K562 (cell line): Measurements from ENCODE around the gene A4GALT. TPM values are rescaled to one million over a fixed set of nuclear protein-coding genes. Genes with fewer than 3 reads are reported as not detected.
A peak's percentile ranks its signal among the peaks of the same experiment; 100 is the strongest.

Experiments used
- ATAC-seq: fragments of 200-7000 bp; cut with Tn5 transposase; 3 replicates; pipeline ENCODE4 v1.9.1; 2020; ENCODE audit warnings: moderate library complexity
- BruUV-seq: library from RNA; stranded (reverse); fragments of 400-500 nt; replicated peaks from 2 replicates; lab custom pipeline; 2021; lab: Mats Ljungman, UMichigan
- CTCF ChIA-PET: fragments of 300-600 bp; formaldehyde crosslinking; extraction: SDS; loops from one replicate; lab custom pipeline; 2021; ENCODE audit warnings: low intra/inter-chr PET ratio; lab: Yijun Ruan, JAX
- POLR2A ChIA-PET: fragments of 300-600, 350-650 bp; sonication (Branson Sonifier 250); formaldehyde crosslinking; extraction: SDS; loops from one replicate; lab custom pipeline; 2021; ENCODE audit warnings: antibody characterized with exemption, inconsistent platforms; lab: Yijun Ruan, JAX
- DNase-seq, 4 experiments: peaks; one replicate each; pipeline versions ENCODE4 v3.0.0 to v3.0.0-alpha.2; 2011 to 2018; ENCODE audit warnings: low spot score in 3 of 4, mixed read lengths in 3 of 4; ENCODE audit errors: extremely low read depth in 1 of 4
- FAIRE-seq: peaks from 2 replicates; lab custom pipeline; 2011; peaks lifted over from hg19 to GRCh38; lab: Jason Lieb, UNC
- H2AFZ ChIP-seq: 2 replicates; pipeline ENCODE4 v1.6.0; 2011; ENCODE audit warnings: low read depth, low read length, control low read depth, inconsistent platforms
- H3K27ac ChIP-seq: fragments of 200-600 bp; 3 replicates; pipeline ENCODE4 v1.8.0; 2011; ENCODE audit warnings: low read depth, mild to moderate bottlenecking, control low read depth, inconsistent platforms, low read length, moderate library complexity, mixed read lengths; ENCODE audit errors: extremely low read depth
- H3K27me3 ChIP-seq, 2 experiments: fragments of 300-600 bp in 1 of 2; 2 replicates in 1 of 2; 3 replicates in 1 of 2; pipeline versions ENCODE4 v1.6.0 to v1.8.0; 2011; ENCODE audit warnings: inconsistent platforms in 2 of 2, low read length in 2 of 2, mild to moderate bottlenecking in 1 of 2, mixed read lengths in 1 of 2, moderate library complexity in 1 of 2; ENCODE audit not compliant: control insufficient read depth in 2 of 2, insufficient read depth in 2 of 2
- H3K36me3 ChIP-seq: fragments of 300-600 bp; 3 replicates; pipeline ENCODE4 v1.8.0; 2011; ENCODE audit warnings: mild to moderate bottlenecking, low read length, inconsistent platforms; ENCODE audit not compliant: control insufficient read depth, insufficient read depth
- H3K4me1 ChIP-seq, 2 experiments: fragments of 200-600 bp in 1 of 2; replicated peaks in 1 of 2; 2 replicates in 1 of 2; 3 replicates in 1 of 2; pipeline versions ENCODE4 v1.5.1 to v1.8.0; 2011; ENCODE audit warnings: inconsistent platforms in 2 of 2, low read length in 2 of 2, mild to moderate bottlenecking in 1 of 2, mixed read lengths in 1 of 2, moderate library complexity in 1 of 2; ENCODE audit not compliant: control insufficient read depth in 2 of 2, insufficient read depth in 2 of 2
- H3K4me2 ChIP-seq: 2 replicates; pipeline ENCODE4 v1.6.1; 2011; ENCODE audit warnings: low read length, control low read depth, inconsistent platforms, mixed read lengths; ENCODE audit not compliant: insufficient read depth
- H3K4me3 ChIP-seq: fragments of 200-600 bp; sonication (generic), shearing (Covaris generic); 2 replicates; pipeline ENCODE4 v1.5.1; 2016; ENCODE audit warnings: control low read depth, inconsistent platforms
- H3K79me2 ChIP-seq: fragments of 200-600 bp; 3 replicates; pipeline ENCODE4 v1.8.0; 2011; ENCODE audit warnings: low read length, inconsistent platforms; ENCODE audit not compliant: control insufficient read depth, insufficient read depth
- H3K9ac ChIP-seq, 2 experiments: 2 replicates each; pipeline versions ENCODE4 v1.6.0 to v1.6.1; 2011; ENCODE audit warnings: low read depth in 2 of 2, low read length in 2 of 2, control low read depth in 1 of 2, inconsistent platforms in 1 of 2, mild to moderate bottlenecking in 1 of 2, mixed read lengths in 1 of 2; ENCODE audit not compliant: insufficient read depth in 1 of 2
- H3K9me1 ChIP-seq: one replicate; pipeline ENCODE4 v1.6.0; 2011; ENCODE audit warnings: inconsistent platforms, mild to moderate bottlenecking, low read length, moderate library complexity; ENCODE audit not compliant: control insufficient read depth, insufficient read depth
- H3K9me3 ChIP-seq: replicated peaks from 2 replicates; pipeline ENCODE4 v1.5.1; 2011; ENCODE audit warnings: low read depth, low read length, inconsistent platforms; ENCODE audit not compliant: control insufficient read depth, insufficient read depth
- H4K20me1 ChIP-seq: replicated peaks from 2 replicates; pipeline ENCODE4 v1.6.1; 2011; ENCODE audit warnings: low read length, inconsistent platforms, mixed read lengths; ENCODE audit not compliant: control insufficient read depth, insufficient read depth
- CBFA2T2 ChIP-seq: fragments of 450-650 bp; conservative IDR thresholded peaks from 2 replicates; pipeline ENCODE4 v1.6.1; 2017; ENCODE audit warnings: mild to moderate bottlenecking
- CBFA2T3 ChIP-seq: fragments of 450-650 bp; IDR thresholded peaks from 2 replicates; pipeline ENCODE4 v1.6.1; 2017
- CCNT2 ChIP-seq: IDR thresholded peaks from 2 replicates; pipeline ENCODE4 v1.6.1; 2011; ENCODE audit warnings: borderline replicate concordance, low read depth, mild to moderate bottlenecking, moderate library complexity, mixed read lengths, low read length; ENCODE audit not compliant: insufficient read length; ENCODE audit errors: extremely low read depth
- DPF2 ChIP-seq: fragments of 450-650 bp; IDR thresholded peaks from 2 replicates; pipeline ENCODE4 v1.6.1; 2016
- EP300 ChIP-seq: IDR thresholded peaks from 2 replicates; pipeline ENCODE4 v1.6.1; 2012; ENCODE audit warnings: low read length, improper control_type of control experiment
- KLF16 ChIP-seq: IDR thresholded peaks from 2 replicates; pipeline ENCODE4 v1.6.1; 2016; ENCODE audit warnings: antibody characterized with exemption
- MYC ChIP-seq, 2 experiments: fragments of 250-450 bp in 1 of 2; sonication (Bioruptor Pico) in 1 of 2; IDR thresholded peaks; 2 replicates each; pipeline versions ENCODE4 v1.5.1 to v1.6.1; 2012 to 2021; ENCODE audit warnings: low read depth in 2 of 2, borderline replicate concordance in 1 of 2, improper control_type of control experiment in 1 of 2, low read length in 1 of 2, mild to moderate bottlenecking in 1 of 2, moderate library complexity in 1 of 2
- SMARCA5 ChIP-seq: fragments of 450-650 bp; IDR thresholded peaks from 2 replicates; pipeline ENCODE4 v1.6.1; 2016
- TCF3 ChIP-seq: sonication (generic); formaldehyde crosslinking; IDR thresholded peaks from 2 replicates; pipeline ENCODE4 v1.4.0; 2020; ENCODE audit warnings: mild to moderate bottlenecking, missing genetic modification reagents
- TEAD4 ChIP-seq, 2 experiments: sonication (generic) in 1 of 2; formaldehyde crosslinking in 1 of 2; IDR thresholded peaks; 2 replicates each; pipeline versions ENCODE4 v1.6.1 to v1.8.0; 2012 to 2022; ENCODE audit warnings: borderline replicate concordance in 1 of 2, inconsistent platforms in 1 of 2, low read length in 1 of 2, mild to moderate bottlenecking in 1 of 2, missing genetic modification reagents in 1 of 2
- ZFX ChIP-seq: sonication (generic); formaldehyde crosslinking; IDR thresholded peaks from 2 replicates; pipeline ENCODE4 v1.8.0; 2022; ENCODE audit warnings: mild to moderate bottlenecking, missing genetic modification reagents, moderate library complexity
- WGBS: fragments of 100-300 bp; shearing (Covaris generic); methylation state at CpG from one replicate; pipeline ENCODE4 v1.1.6; 2016; ENCODE audit warnings: low coverage, mixed read lengths; ENCODE audit not compliant: insufficient coverage; ENCODE audit errors: missing lambda C conversion rate; 5-methylcytosine and 5-hydroxymethylcytosine counted together
- in situ Hi-C: fragments of 300-500 bp; cut with MboI; formaldehyde crosslinking; loops from 4 replicates; pipeline ENCODE4 v1.15.0; 2018; ENCODE audit warnings: inconsistent platforms, mixed read lengths
- intact Hi-C: fragments of 100-400 bp; cut with micrococcal nuclease; formaldehyde crosslinking; loops from 2 replicates; pipeline ENCODE4 v1.14.2; 2022
- polyA plus RNA-seq, 8 experiments: library from polyadenylated mRNA; depleted of rRNA in 4 of 8; stranded (reverse) in 5 of 8; unstranded in 3 of 8; fragments of >200 nt; fragmentation: Nextera tagmentation in 2 of 8; fragmentation: Illumina TruSeq in 1 of 8; extraction: Ambion mirVana in 2 of 8; extraction: Trizol in 1 of 8; gene quantifications; 2 replicates each; pipeline versions ENCODE4 v1.2.1 to v1.2.3, GENCODE V29; 2011 to 2014; ENCODE audit warnings: inconsistent platforms in 1 of 8, missing spikeins in 1 of 8
- total RNA-seq, 7 experiments: library from RNA; depleted of rRNA in 6 of 7; stranded (reverse); fragments of >200 nt in 6 of 7; fragmentation: Illumina TruSeq in 2 of 7; extraction: Trizol in 2 of 7; gene quantifications; 2 replicates each; pipeline versions ENCODE4 v1.2.1 to v1.2.3, GENCODE V29; 2011 to 2021; ENCODE audit warnings: low replicate concordance in 1 of 7
- TF ChIP-seq, protein P1 (sequence below), 2 experiments: fragments of 200-800 bp in 1 of 2; sonication (Bioruptor generic) in 1 of 2; sonication (generic) in 1 of 2; formaldehyde crosslinking in 1 of 2; IDR thresholded peaks in 1 of 2; conservative IDR thresholded peaks in 1 of 2; 2 replicates each; pipeline versions ENCODE4 v1.5.0 to v1.6.1; 2016 to 2020; ENCODE audit warnings: missing compliant biosample characterization in 1 of 2, missing genetic modification characterization in 1 of 2, missing genetic modification reagents in 1 of 2
- TF ChIP-seq, protein P2 (sequence below): sonication (generic); formaldehyde crosslinking; IDR thresholded peaks from 2 replicates; pipeline ENCODE4 v1.8.1; 2023; ENCODE audit warnings: mild to moderate bottlenecking, missing genetic modification reagents, moderate library complexity
- TF ChIP-seq, protein P3 (sequence below): fragments of 200-800 bp; sonication (Bioruptor generic); IDR thresholded peaks from 2 replicates; pipeline ENCODE4 v1.6.1; 2017; ENCODE audit warnings: missing genetic modification characterization, missing compliant biosample characterization

Gene A4GALT
- total and polyA plus RNA-seq, 9 of the 15 experiments (the other 6 are each of a cell fraction or from before 2014, with no cell fraction given) = 0.07 to 0.11 TPM; not detected in 7

DNA sequence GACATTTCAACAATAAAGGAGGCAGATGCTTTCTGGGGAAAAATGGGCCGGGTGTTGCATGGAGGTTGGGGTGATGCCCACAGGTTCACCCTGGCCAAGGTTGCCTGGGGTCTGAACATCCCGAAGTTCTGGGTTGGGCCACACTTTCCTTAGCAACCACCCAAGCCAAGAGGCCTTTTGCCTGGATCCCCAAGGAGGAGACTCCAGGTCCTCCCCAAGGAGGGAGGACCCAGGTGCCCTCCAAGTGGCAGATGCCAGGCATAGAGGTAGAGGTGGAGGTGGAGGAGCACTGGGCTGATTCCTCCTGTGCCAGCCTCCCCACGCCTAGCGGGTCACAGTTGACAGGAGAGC is 72.7 kb downstream of the A4GALT start (continued):
- TF ChIP-seq, protein P1, sequence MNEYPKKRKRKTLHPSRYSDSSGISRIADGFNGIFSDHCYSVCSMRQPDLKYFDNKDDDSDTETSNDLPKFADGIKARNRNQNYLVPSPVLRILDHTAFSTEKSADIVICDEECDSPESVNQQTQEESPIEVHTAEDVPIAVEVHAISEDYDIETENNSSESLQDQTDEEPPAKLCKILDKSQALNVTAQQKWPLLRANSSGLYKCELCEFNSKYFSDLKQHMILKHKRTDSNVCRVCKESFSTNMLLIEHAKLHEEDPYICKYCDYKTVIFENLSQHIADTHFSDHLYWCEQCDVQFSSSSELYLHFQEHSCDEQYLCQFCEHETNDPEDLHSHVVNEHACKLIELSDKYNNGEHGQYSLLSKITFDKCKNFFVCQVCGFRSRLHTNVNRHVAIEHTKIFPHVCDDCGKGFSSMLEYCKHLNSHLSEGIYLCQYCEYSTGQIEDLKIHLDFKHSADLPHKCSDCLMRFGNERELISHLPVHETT (CRISPR knock-in tag; conservative IDR thresholded peaks at IDR 0.05 in 1 of 2, IDR thresholded peaks at IDR 0.05 in 1 of 2) = no peak
- no peak for TF ChIP-seq ZFX
- TF ChIP-seq, all 486 proteins: peak for 0

DNA sequence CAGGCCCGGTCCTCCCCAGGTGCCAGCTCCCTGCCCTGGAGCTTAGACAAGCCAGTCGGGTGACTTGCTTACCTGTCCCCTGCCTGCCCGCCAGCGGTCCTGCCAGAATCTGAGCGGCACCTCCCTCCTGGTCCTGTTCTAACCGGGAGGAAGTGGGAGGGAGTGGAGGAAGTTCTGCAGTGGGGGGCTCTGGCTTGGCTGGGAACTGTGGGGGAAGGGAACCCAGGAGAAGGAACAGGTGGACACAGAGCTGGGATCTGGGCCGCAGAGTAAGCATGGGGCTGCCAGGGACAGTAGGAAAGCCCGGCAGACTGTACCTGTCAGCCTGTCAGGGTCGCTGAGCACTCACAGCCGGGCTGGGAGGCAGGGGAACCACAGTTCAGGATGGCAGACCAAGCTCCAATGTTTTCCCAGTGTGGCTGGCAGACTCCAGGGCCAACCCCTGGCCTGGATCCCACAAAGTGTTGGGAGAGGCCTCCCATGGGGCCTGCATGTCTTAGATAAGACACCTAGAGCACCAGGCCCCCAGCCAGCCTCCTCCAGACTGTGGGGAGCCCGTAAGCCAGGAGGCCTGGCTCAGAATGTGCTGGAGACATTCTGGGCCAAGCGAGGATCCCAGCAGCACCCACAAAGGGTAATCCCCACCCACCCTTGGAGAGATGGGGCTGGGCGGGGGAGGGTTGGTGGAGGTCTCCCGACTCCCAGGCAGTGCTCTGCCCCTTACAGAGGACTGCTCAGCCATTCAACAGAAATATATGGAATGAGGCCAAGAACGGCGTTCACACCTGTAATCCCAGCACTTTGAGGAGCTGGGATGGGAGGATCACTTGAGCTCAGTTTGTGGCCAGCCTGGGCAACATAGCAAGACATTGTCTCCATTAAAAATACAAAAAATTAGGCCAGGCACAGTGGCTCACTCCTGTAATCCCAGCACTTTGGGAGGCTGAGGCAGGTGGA is 73.8 kb downstream of the A4GALT start:
- Histone ChIP-seq H3K9me1 (peaks cover 2% of the 10 kb centered on the region), H3K4me2 (peak overlapping the region; percentile 62), H4K20me1 (peaks cover 16% of the 10 kb centered on the region), H3K79me2 (peaks cover 66% of the 10 kb centered on the region), H3K9ac (peak overlapping the region; percentile 44 to 81), H3K36me3 (peaks cover 3% of the 10 kb centered on the region; the same call in 1 of the 3 replicates), H3K4me1 (peaks cover 56 to 67% of the 10 kb centered on the region in 2 experiments), H3K9me3 (no peaks in the 10 kb centered on the region), H2AFZ (no peak overlapping the region), H3K27ac (peak overlapping the region; percentile 49; the same call in 2 of the 3 replicates), H3K4me3 (no peak overlapping the region), H3K27me3 (no peaks in the 10 kb centered on the region; a peak in 1 of 5 replicates)
- ChIA-PET CTCF (no interaction called here), POLR2A (interaction anchor here (0.7 to 2.2 kb wide), 4 partner anchors 10 to 32 kb away, joined by 3 to 13 read pairs (median 3); partner anchors contain the start of gene POLDIP3)
- BruUV-seq = no TSS peak
- DNase-seq (peak; percentile 68 to 80 (median 74)), FAIRE-seq (peak; percentile 89), ATAC-seq (peak; percentile 68)
- WGBS = 26% methylated on average over 9 of the region's 16 CpGs
- in situ Hi-C loops (no loop called here), intact Hi-C loops (no loop called here)
- TF ChIP-seq CBFA2T2 = peak; percentile 55
- TF ChIP-seq KLF16 = peak; percentile 47; the same call in 1 of the 2 replicates
- TF ChIP-seq, protein P2, sequence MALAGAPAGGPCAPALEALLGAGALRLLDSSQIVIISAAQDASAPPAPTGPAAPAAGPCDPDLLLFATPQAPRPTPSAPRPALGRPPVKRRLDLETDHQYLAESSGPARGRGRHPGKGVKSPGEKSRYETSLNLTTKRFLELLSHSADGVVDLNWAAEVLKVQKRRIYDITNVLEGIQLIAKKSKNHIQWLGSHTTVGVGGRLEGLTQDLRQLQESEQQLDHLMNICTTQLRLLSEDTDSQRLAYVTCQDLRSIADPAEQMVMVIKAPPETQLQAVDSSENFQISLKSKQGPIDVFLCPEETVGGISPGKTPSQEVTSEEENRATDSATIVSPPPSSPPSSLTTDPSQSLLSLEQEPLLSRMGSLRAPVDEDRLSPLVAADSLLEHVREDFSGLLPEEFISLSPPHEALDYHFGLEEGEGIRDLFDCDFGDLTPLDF = no peak
- TF ChIP-seq TEAD4 (IDR thresholded peaks at IDR 0.05; ENCODE audit: low read length) = peak; percentile 59
- TF ChIP-seq TEAD4 (CRISPR knock-in tag; IDR thresholded peaks at IDR 0.05; ENCODE audit: borderline replicate concordance) = no peak
- peak; percentile 37 for TF ChIP-seq CCNT2
- TF ChIP-seq CBFA2T3 = peak; percentile 75
- TF ChIP-seq MYC (IDR thresholded peaks at IDR 0.05; ENCODE audit: low read depth, low read length) = 0 out of 2 replicates have a peak, but pooled peaks have one; percentile 15
- TF ChIP-seq MYC (CRISPR knock-in tag; IDR thresholded peaks at IDR 0.05; ENCODE audit: borderline replicate concordance, low read depth) = no peak
- TF ChIP-seq, protein P3, sequence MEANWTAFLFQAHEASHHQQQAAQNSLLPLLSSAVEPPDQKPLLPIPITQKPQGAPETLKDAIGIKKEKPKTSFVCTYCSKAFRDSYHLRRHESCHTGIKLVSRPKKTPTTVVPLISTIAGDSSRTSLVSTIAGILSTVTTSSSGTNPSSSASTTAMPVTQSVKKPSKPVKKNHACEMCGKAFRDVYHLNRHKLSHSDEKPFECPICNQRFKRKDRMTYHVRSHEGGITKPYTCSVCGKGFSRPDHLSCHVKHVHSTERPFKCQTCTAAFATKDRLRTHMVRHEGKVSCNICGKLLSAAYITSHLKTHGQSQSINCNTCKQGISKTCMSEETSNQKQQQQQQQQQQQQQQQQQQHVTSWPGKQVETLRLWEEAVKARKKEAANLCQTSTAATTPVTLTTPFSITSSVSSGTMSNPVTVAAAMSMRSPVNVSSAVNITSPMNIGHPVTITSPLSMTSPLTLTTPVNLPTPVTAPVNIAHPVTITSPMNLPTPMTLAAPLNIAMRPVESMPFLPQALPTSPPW (CRISPR knock-in tag) = peak; percentile 57
- TF ChIP-seq TCF3 = peak; percentile 87
- peak; percentile 49 for TF ChIP-seq ZFX
- peak; percentile 38; the same call in 1 of the 2 replicates for TF ChIP-seq DPF2
- no peak for TF ChIP-seq SMARCA5
- TF ChIP-seq EP300 = peak; percentile 39
